ENCODE results near the gene LRP1B. TPM values are rescaled to one million over a fixed set of nuclear protein-coding genes. Genes with fewer than 3 reads are reported as not detected.

LRP1B gene
- polyA plus RNA-seq, 1 donor from 2014 or later = 12.7 TPM

- no peak overlapping the region for H3K27ac ChIP-seq (ENCODE audit: low read length)
- TF ChIP-seq MXI1 (conservative IDR thresholded peaks at IDR 0.05; ENCODE audit: poor library complexity, severe bottlenecking) = no peak
- TF ChIP-seq RAD21 (conservative IDR thresholded peaks at IDR 0.05) = no peak
- no peak for TF ChIP-seq EP300 (conservative IDR thresholded peaks at IDR 0.05; ENCODE audit: poor library complexity, severe bottlenecking)
- no peak for TF ChIP-seq POLR2AphosphoS5 (IDR thresholded peaks at IDR 0.05)
- TF ChIP-seq TAF1 (IDR thresholded peaks at IDR 0.05; ENCODE audit: low read depth) = no peak
- no peak for TF ChIP-seq SMC3 (conservative IDR thresholded peaks at IDR 0.05; ENCODE audit: poor library complexity)
- TF ChIP-seq EZH2 (IDR thresholded peaks at IDR 0.05; ENCODE audit: borderline replicate concordance, insufficient read depth, low read length, poor library complexity, severe bottlenecking) = no peak
- no peak for TF ChIP-seq REST (IDR thresholded peaks at IDR 0.05; ENCODE audit: borderline replicate concordance)
- no peak for TF ChIP-seq CTCF (IDR thresholded peaks at IDR 0.05; ENCODE audit: poor library complexity, severe bottlenecking)
- no peaks in the 10 kb centered on the region for H3K27me3 ChIP-seq (ENCODE audit: insufficient read depth, low read depth, low read length)
- no peak overlapping the region for H3K9ac ChIP-seq (ENCODE audit: low read length)
- H3K36me3 ChIP-seq (ENCODE audit: insufficient read depth, low read length) = no peaks in the 10 kb centered on the region
- no peaks in the 10 kb centered on the region for H4K20me1 ChIP-seq (ENCODE audit: insufficient read depth)
- H3F3A ChIP-seq (ENCODE audit: insufficient read depth, low read length, poor library complexity, severe bottlenecking) = no peaks in the 10 kb centered on the region
- no peaks in the 10 kb centered on the region for H3K79me2 ChIP-seq (replicated peaks; ENCODE audit: insufficient read depth, low read length)
- H3K4me2 ChIP-seq (ENCODE audit: low read length) = no peak overlapping the region
- H3K9me3 ChIP-seq (ENCODE audit: low read length) = no peaks in the 10 kb centered on the region
- H3K4me3 ChIP-seq (ENCODE audit: low read length) = no peak overlapping the region
- H3K9me2 ChIP-seq (ENCODE audit: insufficient read depth, low read length) = no peaks in the 10 kb centered on the region
- H2AFZ ChIP-seq (ENCODE audit: low read depth, low read length) = no peak overlapping the region
Measured at GRCh38 chr2:141499123-141499522, 631.7 kb downstream of the LRP1B start.

- no peaks in the 10 kb centered on the region for H3K27me3 ChIP-seq (ENCODE audit: insufficient read depth, low read depth, low read length)
- no peak overlapping the region for H3K4me2 ChIP-seq (ENCODE audit: low read length)
Measured at GRCh38 chr2:141498561-141498960, 632.3 kb downstream of the LRP1B start.

GRCh38 chr2:141497272-141497671 is 633.5 kb downstream of the LRP1B start:
- no peaks in the 10 kb centered on the region for H3K9me2 ChIP-seq (ENCODE audit: insufficient read depth, low read length)
- no peak overlapping the region for H3K4me3 ChIP-seq (ENCODE audit: low read length)
- no peaks in the 10 kb centered on the region for H3K79me2 ChIP-seq (replicated peaks; ENCODE audit: insufficient read depth, low read length)
- no peak overlapping the region for H3K27ac ChIP-seq (ENCODE audit: low read length)
- H3K27me3 ChIP-seq (ENCODE audit: insufficient read depth, low read depth, low read length) = no peaks in the 10 kb centered on the region
- no peaks in the 10 kb centered on the region for H3K9me3 ChIP-seq (ENCODE audit: low read length)
- H3F3A ChIP-seq (ENCODE audit: insufficient read depth, low read length, poor library complexity, severe bottlenecking) = no peaks in the 10 kb centered on the region
- TF ChIP-seq REST (IDR thresholded peaks at IDR 0.05; ENCODE audit: borderline replicate concordance) = no peak
- TF ChIP-seq POLR2AphosphoS5 (IDR thresholded peaks at IDR 0.05) = no peak
- TF ChIP-seq EZH2 (IDR thresholded peaks at IDR 0.05; ENCODE audit: borderline replicate concordance, insufficient read depth, low read length, poor library complexity, severe bottlenecking) = no peak
- no peak for TF ChIP-seq CTCF (IDR thresholded peaks at IDR 0.05; ENCODE audit: poor library complexity, severe bottlenecking)
- no peak for TF ChIP-seq MXI1 (conservative IDR thresholded peaks at IDR 0.05; ENCODE audit: poor library complexity, severe bottlenecking)
- no peak for TF ChIP-seq RAD21 (conservative IDR thresholded peaks at IDR 0.05)
- TF ChIP-seq TAF1 (IDR thresholded peaks at IDR 0.05; ENCODE audit: low read depth) = no peak
- H4K20me1 ChIP-seq (ENCODE audit: insufficient read depth) = no peaks in the 10 kb centered on the region
- H3K4me2 ChIP-seq (ENCODE audit: low read length) = no peak overlapping the region
- H2AFZ ChIP-seq (ENCODE audit: low read depth, low read length) = no peak overlapping the region
- H3K9ac ChIP-seq (ENCODE audit: low read length) = no peak overlapping the region
- no peaks in the 10 kb centered on the region for H3K36me3 ChIP-seq (ENCODE audit: insufficient read depth, low read length)

More at GRCh38 chr2:141498561-141498960, 632.3 kb downstream of the LRP1B start:
- no peaks in the 10 kb centered on the region for H3K9me3 ChIP-seq (ENCODE audit: low read length)
- H3K4me3 ChIP-seq (ENCODE audit: low read length) = no peak overlapping the region
- H3K9ac ChIP-seq (ENCODE audit: low read length) = no peak overlapping the region
- no peaks in the 10 kb centered on the region for H3K36me3 ChIP-seq (ENCODE audit: insufficient read depth, low read length)
- no peak overlapping the region for H3K27ac ChIP-seq (ENCODE audit: low read length)
- H3K9me2 ChIP-seq (ENCODE audit: insufficient read depth, low read length) = no peaks in the 10 kb centered on the region
- no peak overlapping the region for H2AFZ ChIP-seq (ENCODE audit: low read depth, low read length)
- H3F3A ChIP-seq (ENCODE audit: insufficient read depth, low read length, poor library complexity, severe bottlenecking) = no peaks in the 10 kb centered on the region
- no peaks in the 10 kb centered on the region for H4K20me1 ChIP-seq (ENCODE audit: insufficient read depth)
- no peaks in the 10 kb centered on the region for H3K79me2 ChIP-seq (replicated peaks; ENCODE audit: insufficient read depth, low read length)
- TF ChIP-seq SMC3 (conservative IDR thresholded peaks at IDR 0.05; ENCODE audit: poor library complexity) = no peak

Measured in neural cell (in vitro differentiated cells).